PC-9 (cell line): ENCODE data around the gene NEB. TPM values are rescaled to one million over a fixed set of nuclear protein-coding genes. Genes with fewer than 3 reads are reported as not detected.

Experiments used
- BruUV-seq: library from RNA; stranded (reverse); fragments of 400-500 nt; replicated peaks from 2 replicates; lab custom pipeline; 2021; lab: Mats Ljungman, UMichigan
- CTCF ChIA-PET: fragments of 300-600 bp; sonication (Branson Sonifier 250); formaldehyde crosslinking; loops from one replicate; lab custom pipeline; 2022; ENCODE audit warnings: antibody characterized with exemption; lab: Charles Lee
- POLR2A ChIA-PET: fragments of 300-600 bp; sonication (Branson Sonifier 250); formaldehyde crosslinking; loops from one replicate; lab custom pipeline; 2022; ENCODE audit warnings: antibody characterized with exemption; ENCODE audit not compliant: unreplicated experiment; lab: Charles Lee
- DNase-seq, 2 experiments: peaks; one replicate each; pipeline versions ENCODE4 v3.0.0 to v3.0.0-alpha.2; 2015 to 2022; ENCODE audit warnings: mixed read lengths in 1 of 2
- H2AFZ ChIP-seq: fragments of 200-600 bp; sonication (generic); 2 replicates; pipeline ENCODE4 v1.8.1; 2017; ENCODE audit warnings: antibody characterized with exemption
- H3F3A ChIP-seq: fragments of 200-600 bp; sonication (generic); 2 replicates; pipeline ENCODE4 v1.8.1; 2017; ENCODE audit warnings: antibody characterized with exemption, mild to moderate bottlenecking, low read depth; ENCODE audit not compliant: insufficient read depth
- H3K27ac ChIP-seq: fragments of 200-600 bp; sonication (generic); 2 replicates; pipeline ENCODE4 v1.6.1; 2016; ENCODE audit warnings: mixed run types
- H3K27me3 ChIP-seq: fragments of 200-600 bp; sonication (generic); 2 replicates; pipeline ENCODE4 v1.6.1; 2016; ENCODE audit warnings: low read depth, mixed run types; ENCODE audit not compliant: insufficient read depth
- H3K36me3 ChIP-seq: fragments of 200-600 bp; sonication (generic); 2 replicates; pipeline ENCODE4 v1.6.1; 2016; ENCODE audit warnings: low read depth, mixed run types
- H3K4me1 ChIP-seq: fragments of 200-600 bp; sonication (generic); replicated peaks from 2 replicates; pipeline ENCODE4 v1.6.1; 2016; ENCODE audit warnings: mixed run types; ENCODE audit not compliant: insufficient read depth
- H3K4me2 ChIP-seq: fragments of 200-600 bp; sonication (generic); 2 replicates; pipeline ENCODE4 v1.6.1; 2017; ENCODE audit warnings: mixed run types
- H3K4me3 ChIP-seq: fragments of 200-600 bp; sonication (generic); 2 replicates; pipeline ENCODE4 v1.6.1; 2016; ENCODE audit warnings: mixed run types
- H3K79me2 ChIP-seq: fragments of 200-600 bp; sonication (generic); 2 replicates; pipeline ENCODE4 v1.6.1; 2017; ENCODE audit warnings: low read depth, mixed run types
- H3K9me2 ChIP-seq: fragments of 200-600 bp; sonication (generic); 2 replicates; pipeline ENCODE4 v1.8.1; 2017; ENCODE audit warnings: mild to moderate bottlenecking; ENCODE audit not compliant: insufficient read depth
- H3K9me3 ChIP-seq: fragments of 200-600 bp; sonication (generic); 2 replicates; pipeline ENCODE4 v1.8.1; 2016; ENCODE audit warnings: low read depth; ENCODE audit not compliant: insufficient read depth
- H4K20me1 ChIP-seq: fragments of 200-600 bp; sonication (generic); 2 replicates; pipeline ENCODE4 v1.8.1; 2017; ENCODE audit not compliant: insufficient read depth
- CTCF ChIP-seq: fragments of 200-600 bp; sonication (generic); conservative IDR thresholded peaks from 2 replicates; pipeline ENCODE4 v1.6.1; 2017; ENCODE audit warnings: mixed run types, antibody characterized with exemption, mild to moderate bottlenecking, moderate library complexity
- EZH2 ChIP-seq: fragments of 200-600 bp; sonication (generic); IDR thresholded peaks from 2 replicates; pipeline ENCODE4 v1.8.0; 2017; ENCODE audit warnings: antibody characterized with exemption, low read depth
- intact Hi-C: fragments of 100-400 bp; cut with micrococcal nuclease; formaldehyde crosslinking; loops from one replicate; pipeline ENCODE4 v1.10.0; 2022; ENCODE audit not compliant: unreplicated experiment
- total RNA-seq: library from RNA; stranded (reverse); gene quantifications from 2 replicates; pipeline ENCODE4 v1.2.3, GENCODE V29; 2021

Gene NEB
- total RNA-seq, 1 experiment from 2014 or later: 0.15 TPM

DNA sequence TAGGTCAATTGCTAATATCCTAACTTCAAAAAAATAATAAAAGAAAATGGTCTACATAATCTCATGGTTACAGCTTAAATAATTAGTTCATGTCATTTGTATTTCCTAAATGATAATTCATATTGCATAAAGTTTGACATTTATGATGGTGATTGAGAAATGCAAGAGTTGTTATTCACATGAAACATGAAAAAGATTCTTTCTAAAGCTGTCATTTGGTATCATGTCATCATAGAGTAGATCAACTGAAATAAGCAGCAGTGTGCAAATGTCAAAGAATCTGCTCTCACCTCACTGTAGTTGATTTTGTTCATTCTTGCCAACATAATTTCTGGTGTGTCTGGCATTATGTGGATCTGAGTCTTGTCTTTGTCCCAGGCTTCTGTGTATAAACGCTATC is 95.3 kb downstream of the NEB start:
- no peaks in the 10 kb centered on the region for H3K9me2 ChIP-seq
- no peak overlapping the region for H3K27ac ChIP-seq
- H3K79me2 ChIP-seq: no peaks in the 10 kb centered on the region
- BruUV-seq: no TSS peak
- H3K4me3 ChIP-seq: no peak overlapping the region
- H3K27me3 ChIP-seq: no peaks in the 10 kb centered on the region
- H3K4me2 ChIP-seq: no peak overlapping the region
- no peak overlapping the region for H2AFZ ChIP-seq
- POLR2A ChIA-PET: no interaction called here
- H3F3A ChIP-seq: no peaks in the 10 kb centered on the region
- CTCF ChIA-PET: no interaction called here
- DNase-seq: no peak
- TF ChIP-seq EZH2 (no peak), CTCF (no peak)
- no peaks in the 10 kb centered on the region for H3K36me3 ChIP-seq
- no peaks in the 10 kb centered on the region for H3K4me1 ChIP-seq
- intact Hi-C loops: no loop called here
- no peaks in the 10 kb centered on the region for H4K20me1 ChIP-seq
- no peaks in the 10 kb centered on the region for H3K9me3 ChIP-seq

GRCh38 chr2:151638191-151638933 is 95.9 kb downstream of the NEB start:
- H3F3A ChIP-seq: no peaks in the 10 kb centered on the region
- H3K27ac ChIP-seq: no peak overlapping the region
- no peak for DNase-seq
- H3K4me1 ChIP-seq: no peaks in the 10 kb centered on the region
- no peaks in the 10 kb centered on the region for H4K20me1 ChIP-seq
- H2AFZ ChIP-seq: no peak overlapping the region
- H3K9me2 ChIP-seq: no peaks in the 10 kb centered on the region
- no peaks in the 10 kb centered on the region for H3K9me3 ChIP-seq
- no peaks in the 10 kb centered on the region for H3K79me2 ChIP-seq
- H3K4me2 ChIP-seq: no peak overlapping the region
- ChIA-PET CTCF (no interaction called here), POLR2A (interaction anchor here (0.7 kb wide), 1 partner anchor 52 kb away, joined by 11 read pairs; no protein-coding TSS in a partner anchor)
- BruUV-seq: no TSS peak
- intact Hi-C loops: no loop called here
- no peaks in the 10 kb centered on the region for H3K36me3 ChIP-seq
- TF ChIP-seq EZH2 (no peak), CTCF (no peak)
- no peak overlapping the region for H3K4me3 ChIP-seq
- no peaks in the 10 kb centered on the region for H3K27me3 ChIP-seq

GRCh38 chr2:151637271-151637781 is 97.0 kb downstream of the NEB start:
- Histone ChIP-seq H3F3A (no peaks in the 10 kb centered on the region), H3K4me3 (no peak overlapping the region), H3K27me3 (no peaks in the 10 kb centered on the region), H3K4me2 (no peak overlapping the region), H3K36me3 (no peaks in the 10 kb centered on the region), H3K79me2 (no peaks in the 10 kb centered on the region), H2AFZ (no peak overlapping the region), H4K20me1 (no peaks in the 10 kb centered on the region), H3K9me3 (no peaks in the 10 kb centered on the region), H3K9me2 (no peaks in the 10 kb centered on the region), H3K4me1 (no peaks in the 10 kb centered on the region), H3K27ac (no peak overlapping the region)
- intact Hi-C loops: no loop called here
- TF ChIP-seq EZH2 (no peak), CTCF (no peak)
- CTCF ChIA-PET: no interaction called here
- BruUV-seq: no TSS peak
- POLR2A ChIA-PET: no interaction called here
- no peak for DNase-seq
